ENCODE results near the gene YARS1. TPM values are rescaled to one million over a fixed set of nuclear protein-coding genes. Genes with fewer than 3 reads are reported as not detected.

The YARS1 gene
- polyA plus RNA-seq, 2 of the 4 experiments (the other 2 are of a cell fraction) = 92.5 to 103 TPM

DNA sequence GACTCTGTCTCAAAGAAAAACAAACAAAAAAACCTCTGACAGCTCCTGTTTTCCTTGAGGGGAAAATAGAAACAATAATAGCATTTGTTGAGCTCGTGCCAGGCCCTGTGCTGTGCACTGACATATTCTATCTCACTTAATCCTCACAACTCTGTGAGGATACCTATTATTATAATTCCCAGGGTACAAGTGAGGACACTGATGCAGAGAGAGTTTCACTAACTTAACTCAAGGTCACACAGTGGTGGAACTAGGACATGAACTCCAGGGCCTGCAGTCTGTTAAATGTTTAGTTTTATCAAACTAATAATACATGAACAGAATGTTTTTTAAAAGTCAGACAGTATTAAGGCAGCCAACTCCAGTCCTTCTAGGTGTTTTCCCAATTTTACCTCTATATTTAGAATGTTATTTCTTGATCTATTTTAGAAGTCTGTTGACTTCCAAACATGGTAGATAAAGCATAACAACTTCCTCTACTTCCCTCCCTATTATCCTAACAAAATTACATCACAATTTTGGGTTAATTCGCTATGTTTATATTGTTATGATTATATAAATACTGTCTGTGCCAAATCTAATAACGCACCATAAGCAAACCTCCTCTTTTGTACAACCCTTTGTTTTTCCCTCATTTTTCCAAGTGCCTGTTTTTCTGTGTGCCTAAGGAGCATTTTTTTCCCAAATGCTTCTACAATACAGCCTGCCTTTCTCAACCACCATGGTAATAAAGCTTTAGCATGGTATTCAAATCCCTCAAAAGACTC lies 48.7 kb upstream of the YARS1 start:
- 80% methylated on average over 3 of the region's 3 CpGs for WGBS (ENCODE audit: missing lambda C conversion rate)

DNA sequence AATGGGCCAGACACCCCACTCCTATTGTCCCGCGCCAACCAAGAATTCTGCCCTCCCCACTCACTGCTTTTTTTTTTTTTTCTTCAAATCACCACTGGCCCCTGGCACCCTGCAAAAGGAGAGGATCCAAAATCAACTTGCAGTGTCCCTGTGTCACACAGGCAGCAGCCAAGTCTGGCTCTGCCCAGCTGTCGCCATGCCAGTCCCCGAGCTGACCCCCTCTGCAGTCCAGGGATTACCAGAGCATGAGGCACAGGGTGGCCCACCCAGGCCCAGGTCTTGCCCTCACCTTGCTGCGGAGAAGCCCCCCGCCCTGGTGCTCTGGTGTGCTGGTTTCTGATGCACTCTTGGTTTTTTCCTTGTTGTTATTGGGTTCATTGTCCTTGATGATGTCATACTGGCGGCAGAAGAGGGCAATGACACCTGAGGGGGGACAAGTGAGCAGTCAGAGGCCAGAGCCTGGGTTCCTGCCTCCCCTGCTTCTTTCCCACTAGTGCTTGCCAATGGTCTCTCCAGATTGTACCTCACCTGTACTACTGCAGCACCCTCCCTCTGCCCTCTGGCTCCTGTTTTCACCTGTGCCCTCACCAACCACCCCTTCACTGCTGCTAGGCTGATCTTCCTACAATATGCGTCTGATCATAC lies 47.3 kb upstream of the YARS1 start:
- TF ChIP-seq JUN (IDR thresholded peaks at IDR 0.05) (no peak), RNF2 (IDR thresholded peaks at IDR 0.05; ENCODE audit: borderline replicate concordance, low read depth) (no peak), NR3C1 (IDR thresholded peaks at IDR 0.05) (no peak), POLR2A (IDR thresholded peaks at IDR 0.05; ENCODE audit: low read length) (no peak), CHD4 (IDR thresholded peaks at IDR 0.05; ENCODE audit: borderline replicate concordance) (no peak), TFCP2L1 (CRISPR knock-in tag; IDR thresholded peaks at IDR 0.05) (no peak), CEBPB (IDR thresholded peaks at IDR 0.05) (no peak), GATA3 (IDR thresholded peaks at IDR 0.05; ENCODE audit: borderline replicate concordance) (no peak), SREBF2 (IDR thresholded peaks at IDR 0.05) (no peak), MAFK (IDR thresholded peaks at IDR 0.05; ENCODE audit: partially characterized antibody) (no peak), ZC3H11A (IDR thresholded peaks at IDR 0.05) (no peak), BHLHE40 (IDR thresholded peaks at IDR 0.05; ENCODE audit: low read depth, low read length) (no peak), POLR2AphosphoS2 (conservative IDR thresholded peaks at IDR 0.05; ENCODE audit: low read length) (no peak), RARB (CRISPR knock-in tag; IDR thresholded peaks at IDR 0.05) (no peak), NFE2L2 (conservative IDR thresholded peaks at IDR 0.05; ENCODE audit: low read length) (no peak), CBX8 (IDR thresholded peaks at IDR 0.05) (no peak), RAD21 (conservative IDR thresholded peaks at IDR 0.05 in 1 of 2, IDR thresholded peaks at IDR 0.05 in 1 of 2) (no peak)
- TF ChIP-seq, protein P1, sequence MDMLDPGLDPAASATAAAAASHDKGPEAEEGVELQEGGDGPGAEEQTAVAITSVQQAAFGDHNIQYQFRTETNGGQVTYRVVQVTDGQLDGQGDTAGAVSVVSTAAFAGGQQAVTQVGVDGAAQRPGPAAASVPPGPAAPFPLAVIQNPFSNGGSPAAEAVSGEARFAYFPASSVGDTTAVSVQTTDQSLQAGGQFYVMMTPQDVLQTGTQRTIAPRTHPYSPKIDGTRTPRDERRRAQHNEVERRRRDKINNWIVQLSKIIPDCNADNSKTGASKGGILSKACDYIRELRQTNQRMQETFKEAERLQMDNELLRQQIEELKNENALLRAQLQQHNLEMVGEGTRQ (IDR thresholded peaks at IDR 0.05) = no peak
- TF ChIP-seq, protein P2, sequence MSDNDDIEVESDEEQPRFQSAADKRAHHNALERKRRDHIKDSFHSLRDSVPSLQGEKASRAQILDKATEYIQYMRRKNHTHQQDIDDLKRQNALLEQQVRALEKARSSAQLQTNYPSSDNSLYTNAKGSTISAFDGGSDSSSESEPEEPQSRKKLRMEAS (IDR thresholded peaks at IDR 0.05) = no peak
- no peaks in the 10 kb centered on the region for H3K4me1 ChIP-seq
- 92% methylated on average over 8 of the region's 8 CpGs for WGBS (ENCODE audit: missing lambda C conversion rate)
- no peaks in the 10 kb centered on the region for H3K9me3 ChIP-seq
- ChIA-PET CTCF (interaction anchor here (1.3 kb wide), 1 partner anchor 13 kb away, joined by 3 read pairs; no protein-coding TSS in a partner anchor), POLR2A (no interaction called here)
- H3K4me2 ChIP-seq = no peak overlapping the region
- FAIRE-seq (no peak), ATAC-seq (no peak), DNase-seq (ENCODE audit: low read depth in 1 of 2, low spot score in 1 of 2) (no peak)
- no peak overlapping the region for H3K27ac ChIP-seq
- H3K4me3 ChIP-seq = no peak overlapping the region

More for the DNA sequence above, 48.7 kb upstream of the YARS1 start:
- DNase-seq (ENCODE audit: low read depth in 1 of 2, low spot score in 1 of 2) = no peak
- no peak for ATAC-seq
- ChIA-PET POLR2A (no interaction called here), CTCF (interaction anchor here (1.3 to 1.5 kb wide), 3 partner anchors 10 to 153 kb away, joined by 3 to 6 read pairs (median 3); no protein-coding TSS in a partner anchor)
- 0 out of 3 replicates have a peak, but pooled peaks cover 2% of the 10 kb centered on the region for H3K4me1 ChIP-seq
- H3K4me3 ChIP-seq = no peak overlapping the region
- H3K4me2 ChIP-seq = no peak overlapping the region
- TF ChIP-seq, protein P3, sequence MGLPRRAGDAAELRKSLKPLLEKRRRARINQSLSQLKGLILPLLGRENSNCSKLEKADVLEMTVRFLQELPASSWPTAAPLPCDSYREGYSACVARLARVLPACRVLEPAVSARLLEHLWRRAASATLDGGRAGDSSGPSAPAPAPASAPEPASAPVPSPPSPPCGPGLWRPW (IDR thresholded peaks at IDR 0.05) = no peak
- TF ChIP-seq CEBPB (IDR thresholded peaks at IDR 0.05) (no peak), ZNF302 (CRISPR knock-in tag; IDR thresholded peaks at IDR 0.05) (no peak), TFCP2L1 (CRISPR knock-in tag; IDR thresholded peaks at IDR 0.05) (no peak), FOSL2 (IDR thresholded peaks at IDR 0.05) (no peak), FOSL2 (CRISPR knock-in tag; IDR thresholded peaks at IDR 0.05) (no peak), EHMT2 (IDR thresholded peaks at IDR 0.05; ENCODE audit: low read depth) (no peak), CHD2 (IDR thresholded peaks at IDR 0.05; ENCODE audit: low read length, partially characterized antibody) (no peak), MAFK (IDR thresholded peaks at IDR 0.05; ENCODE audit: partially characterized antibody) (no peak), NFE2L2 (conservative IDR thresholded peaks at IDR 0.05; ENCODE audit: low read length) (no peak), KDM1A (IDR thresholded peaks at IDR 0.05; ENCODE audit: low read depth) (no peak), HDAC2 (IDR thresholded peaks at IDR 0.05) (no peak), CBX2 (IDR thresholded peaks at IDR 0.05; ENCODE audit: borderline replicate concordance, low read depth) (no peak)
- no peak for FAIRE-seq
- H3K9me3 ChIP-seq = no peaks in the 10 kb centered on the region
- no peak overlapping the region for H3K27ac ChIP-seq

Data from A549 (cell line).